ENCODE measurements around the gene VEGFB.

The VEGFB gene

DNA sequence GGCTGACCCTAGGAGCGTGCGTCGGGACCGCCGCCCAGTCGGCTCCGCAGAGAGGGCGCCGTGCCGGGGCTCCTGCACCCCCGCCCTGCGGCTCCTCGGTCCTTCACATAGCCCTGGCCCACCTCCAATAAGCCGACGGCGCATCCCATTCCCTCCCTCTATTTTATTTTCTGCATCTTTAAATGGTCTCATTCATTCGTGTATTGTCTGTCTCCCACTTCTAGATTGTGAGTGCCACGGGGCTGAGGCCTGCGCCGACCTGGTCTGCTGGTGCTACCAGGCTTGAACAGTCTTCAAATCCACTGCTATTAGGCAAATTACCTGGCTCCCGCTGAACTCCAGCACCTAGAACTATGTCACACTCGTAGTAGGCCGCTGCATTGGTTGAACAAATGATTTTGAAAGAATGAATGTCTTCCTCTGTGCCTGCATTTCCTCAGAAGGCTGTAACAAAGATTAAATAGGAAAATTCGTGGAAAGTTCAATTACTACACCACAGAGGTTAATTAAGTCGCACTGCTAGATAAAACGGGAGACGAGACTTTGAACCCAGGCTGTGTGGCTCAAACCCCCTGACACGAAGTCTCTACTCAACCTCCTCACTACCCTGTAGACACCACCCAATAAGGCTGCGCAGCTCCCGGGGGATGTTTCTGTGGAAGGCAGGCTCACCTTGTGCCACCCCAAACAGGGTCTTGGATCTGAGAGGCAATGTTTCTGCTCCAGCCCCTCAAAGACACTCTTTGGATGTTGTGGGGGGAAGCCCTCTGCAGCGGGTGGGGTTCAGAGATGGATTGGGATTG is 13.5 kb downstream of the VEGFB start:
- DNase-seq: no peak

DNA sequence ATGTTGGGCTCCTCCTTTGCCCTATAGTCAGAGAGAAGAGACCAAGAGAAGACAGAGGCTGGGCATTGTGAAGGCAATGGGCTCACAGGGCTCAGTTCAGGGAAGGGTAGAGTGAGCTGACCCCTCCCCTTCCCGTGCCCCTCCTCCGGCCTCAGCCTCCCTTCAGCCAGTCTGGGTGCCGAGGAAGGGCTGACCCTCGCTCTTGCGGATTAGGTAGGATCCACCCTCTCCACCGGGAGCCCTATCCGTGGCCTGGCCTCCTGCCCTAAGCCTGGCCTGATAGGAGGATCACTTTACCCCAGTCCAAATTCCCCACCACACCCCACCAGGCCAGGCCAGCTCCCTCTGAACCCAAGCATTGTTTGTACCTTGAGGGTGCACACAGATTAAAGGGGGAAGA is 14.2 kb downstream of the VEGFB start:
- DNase-seq: no peak

GRCh38 chr11:64249038-64249437 is 14.7 kb downstream of the VEGFB start:
- no peak for DNase-seq

GRCh38 chr11:64249563-64250414 is 15.4 kb downstream of the VEGFB start:
- no peak for DNase-seq

DNA sequence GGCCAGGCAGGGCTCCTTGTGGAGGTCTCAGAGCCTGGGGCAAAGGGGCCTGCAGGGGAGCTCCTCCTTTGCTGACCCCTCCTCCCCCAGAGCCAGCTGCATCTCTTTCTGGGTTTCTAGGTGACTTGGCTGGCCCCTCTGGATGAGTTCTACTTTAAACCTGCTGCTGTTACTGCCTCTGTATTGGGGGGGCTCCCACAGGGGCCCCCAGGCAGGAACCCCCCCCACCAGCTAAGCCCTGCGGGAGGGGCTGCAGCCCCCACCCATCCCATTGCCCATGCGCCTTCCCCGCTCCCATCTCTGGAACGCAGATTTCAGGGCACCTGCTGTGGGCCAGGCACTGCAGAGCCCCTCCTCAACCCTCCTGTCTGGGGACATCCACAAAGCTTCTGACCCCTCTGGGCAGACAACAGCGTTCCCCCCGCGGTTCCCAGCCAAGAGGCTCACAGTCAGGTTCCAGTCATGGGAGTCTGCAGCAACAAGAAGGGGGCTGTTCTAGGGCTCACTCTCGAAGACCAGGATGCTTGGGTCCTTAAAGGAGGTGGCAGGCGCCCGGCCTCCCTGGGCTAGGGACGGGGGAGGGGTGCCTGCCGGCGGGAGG is 16.1 kb downstream of the VEGFB start:
- DNase-seq: no peak

GRCh38 chr11:64251016-64251752 is 16.8 kb downstream of the VEGFB start, which contains the start of gene PLCB3:
Gene PLCB3 (plus strand): TSS chr11:64251530. CDS start chr11:64251650, 120 bp downstream.
- peak; percentile 65 for DNase-seq

- DNase-seq: no peak
Observed at GRCh38 chr11:64251753-64252002, 17.3 kb downstream of the VEGFB start.

DNA sequence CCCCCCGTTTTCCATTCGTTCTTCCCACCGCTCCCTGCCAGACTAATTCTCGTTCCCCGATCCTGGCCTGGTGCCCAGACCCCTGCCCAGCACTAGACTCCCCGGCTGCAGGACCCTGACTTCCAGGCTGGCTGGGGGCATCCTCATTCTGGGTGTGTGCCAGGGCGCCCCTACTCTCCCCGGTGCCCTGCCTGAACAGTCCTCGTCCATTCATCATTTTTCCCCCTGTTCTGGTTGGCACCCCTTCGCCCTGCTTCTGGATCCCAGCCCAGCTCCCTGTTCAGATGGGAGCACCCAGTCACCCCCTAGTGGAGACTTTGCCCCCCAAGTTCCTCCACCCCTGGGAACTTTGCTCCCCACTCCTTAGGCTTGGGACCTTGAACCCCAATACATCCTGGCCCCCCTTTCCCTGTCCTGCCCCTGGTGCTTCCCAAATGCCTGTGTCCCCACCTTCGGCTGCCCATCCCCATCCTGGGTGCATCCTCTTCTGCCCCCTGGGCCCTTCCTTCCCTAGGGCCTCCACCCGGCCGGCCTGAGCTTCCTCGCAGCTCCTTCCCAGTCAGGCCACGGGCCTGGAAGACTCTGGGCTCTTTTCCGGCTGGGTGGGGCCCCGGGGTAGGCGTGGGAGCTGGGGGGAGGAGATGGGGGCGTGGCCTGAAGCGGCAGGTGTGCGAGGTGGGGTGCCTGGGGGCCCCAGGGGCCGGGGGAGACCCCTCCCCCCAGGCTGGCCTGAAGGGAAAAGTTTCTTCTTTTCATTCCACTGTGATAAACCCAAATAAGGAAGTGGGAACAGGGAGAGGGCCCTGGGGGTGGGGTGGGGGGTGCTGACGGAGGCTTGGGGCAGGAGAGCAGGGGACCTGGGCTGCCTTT is 17.9 kb downstream of the VEGFB start:
- DNase-seq: no peak

DNA sequence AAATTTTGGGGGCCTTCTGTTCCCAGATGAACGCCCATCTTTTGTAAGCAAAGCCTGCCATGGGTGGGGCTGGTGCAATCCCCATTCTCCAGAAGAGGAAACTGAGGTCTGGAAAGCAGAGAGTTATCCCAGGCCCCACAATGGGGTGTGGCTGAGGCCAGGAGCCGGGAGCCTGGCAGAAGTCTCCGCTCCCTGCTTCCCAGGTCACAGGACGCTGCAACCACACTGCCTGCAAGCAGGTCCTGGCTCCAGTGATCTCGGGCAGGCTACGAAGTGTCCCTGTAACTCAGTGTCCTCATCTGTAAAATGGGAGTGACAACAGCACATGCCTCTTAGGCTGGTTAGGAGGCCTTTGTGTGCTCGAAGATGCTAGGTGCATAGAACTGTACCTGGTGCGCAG is 18.7 kb downstream of the VEGFB start:
- no peak for DNase-seq

- DNase-seq: no peak
Observed at GRCh38 chr11:64253481-64253880, 19.1 kb downstream of the VEGFB start.

DNA sequence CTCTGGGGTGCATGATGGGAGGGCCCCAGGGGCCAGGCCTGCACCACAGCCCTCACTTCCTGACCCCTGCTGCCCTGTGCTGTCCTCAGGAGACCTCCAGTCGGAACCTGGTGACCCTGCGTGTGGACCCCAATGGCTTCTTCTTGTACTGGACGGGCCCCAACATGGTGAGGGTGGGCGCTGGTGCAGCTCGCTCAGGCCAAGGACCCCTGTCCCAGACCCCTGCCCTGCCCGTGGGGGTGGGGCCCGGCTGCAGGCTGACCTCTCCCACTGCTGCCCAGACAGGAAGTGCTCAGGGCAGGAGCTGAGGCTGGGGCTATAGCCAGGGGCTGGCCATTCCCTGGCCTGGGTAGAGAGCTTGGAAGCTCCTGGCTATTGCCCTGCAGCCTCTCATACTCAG is 19.9 kb downstream of the VEGFB start:
- no peak for DNase-seq

DNA sequence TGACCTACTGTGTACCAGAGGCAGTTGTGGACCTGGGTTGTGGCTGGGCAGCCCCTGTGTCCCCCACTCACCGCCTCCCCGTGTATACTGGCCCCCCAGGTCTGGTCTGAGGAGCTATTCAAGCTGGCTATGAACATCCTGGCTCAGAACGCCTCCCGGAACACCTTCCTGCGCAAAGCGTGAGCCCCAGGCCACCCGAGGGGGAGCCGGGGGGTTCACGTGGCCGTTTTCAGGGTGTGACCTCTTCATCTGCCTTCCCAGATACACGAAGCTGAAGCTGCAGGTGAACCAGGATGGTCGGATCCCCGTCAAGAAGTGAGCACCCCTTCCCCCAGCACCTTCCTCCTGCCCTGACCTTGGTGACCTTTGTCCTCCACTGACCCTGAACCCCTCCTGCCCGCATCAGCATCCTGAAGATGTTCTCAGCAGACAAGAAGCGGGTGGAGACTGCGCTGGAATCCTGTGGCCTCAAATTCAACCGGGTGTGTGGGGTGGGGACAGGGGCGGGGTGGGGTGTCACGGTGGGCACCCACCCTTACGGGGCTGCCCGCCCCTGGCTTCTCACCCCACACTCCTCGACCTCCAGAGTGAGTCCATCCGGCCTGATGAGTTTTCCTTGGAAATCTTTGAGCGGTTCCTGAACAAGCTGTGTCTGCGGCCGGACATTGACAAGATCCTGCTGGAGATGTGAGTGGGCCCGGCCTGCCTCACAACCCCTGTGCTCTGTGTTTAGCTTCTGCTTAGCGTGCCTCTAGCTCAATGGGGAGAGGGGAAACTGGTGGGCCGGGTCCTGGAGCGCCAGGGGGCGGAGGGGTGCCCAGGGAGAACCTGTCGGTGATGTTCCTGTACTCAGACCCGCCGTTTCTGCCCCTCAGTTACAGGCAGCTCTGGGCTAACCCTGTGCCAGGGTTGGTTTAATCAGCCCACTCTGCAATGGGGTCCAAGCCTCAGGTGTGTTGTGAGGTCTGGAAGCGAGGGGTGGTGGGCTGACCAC is 21.0 kb downstream of the VEGFB start:
- no peak for DNase-seq

DNA sequence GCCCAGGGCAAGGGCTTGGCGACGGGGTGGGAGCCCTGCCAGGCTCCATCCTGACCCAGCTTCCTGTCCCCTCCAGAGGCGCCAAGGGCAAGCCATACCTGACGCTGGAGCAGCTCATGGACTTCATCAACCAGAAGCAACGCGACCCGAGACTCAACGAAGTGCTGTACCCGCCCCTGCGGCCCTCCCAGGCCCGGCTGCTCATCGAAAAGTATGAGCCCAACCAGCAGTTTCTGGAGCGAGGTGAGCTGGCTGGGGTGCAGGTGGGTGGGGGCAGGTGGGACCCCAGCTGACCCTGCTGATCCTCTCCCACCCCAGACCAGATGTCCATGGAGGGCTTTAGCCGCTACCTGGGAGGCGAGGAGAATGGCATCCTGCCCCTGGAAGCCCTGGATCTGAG is 21.9 kb downstream of the VEGFB start:
- DNase-seq: no peak

GRCh38 chr11:64258356-64258755 is 24.0 kb downstream of the VEGFB start:
- DNase-seq: no peak

GRCh38 chr11:64258946-64259532 is 24.7 kb downstream of the VEGFB start:
- DNase-seq: no peak

DNA sequence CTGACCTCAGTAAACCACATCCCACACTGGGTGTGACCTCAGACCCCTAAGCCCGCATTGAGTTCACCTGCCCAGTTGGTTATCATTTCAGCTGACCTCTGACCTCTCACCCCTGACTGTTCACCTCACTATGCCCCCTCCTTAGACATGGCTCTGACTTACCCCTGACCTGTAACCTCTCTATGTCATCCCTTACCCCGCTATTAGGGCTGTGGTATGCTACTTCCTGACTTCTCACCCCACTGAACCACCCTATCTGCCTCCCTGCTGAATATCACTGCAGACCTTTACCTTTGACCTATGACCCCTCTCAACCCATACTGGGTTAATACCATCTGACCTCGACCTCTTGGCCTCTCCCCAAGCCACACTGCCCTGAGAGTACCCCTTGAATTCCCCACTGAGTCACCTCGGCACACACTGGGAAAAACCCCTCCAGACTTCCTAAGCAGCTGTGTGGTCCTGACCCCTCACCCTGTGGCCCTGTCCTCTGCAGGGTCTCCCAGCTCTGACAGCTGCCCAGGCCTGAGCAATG is 25.2 kb downstream of the VEGFB start:
- no peak for DNase-seq

DNA sequence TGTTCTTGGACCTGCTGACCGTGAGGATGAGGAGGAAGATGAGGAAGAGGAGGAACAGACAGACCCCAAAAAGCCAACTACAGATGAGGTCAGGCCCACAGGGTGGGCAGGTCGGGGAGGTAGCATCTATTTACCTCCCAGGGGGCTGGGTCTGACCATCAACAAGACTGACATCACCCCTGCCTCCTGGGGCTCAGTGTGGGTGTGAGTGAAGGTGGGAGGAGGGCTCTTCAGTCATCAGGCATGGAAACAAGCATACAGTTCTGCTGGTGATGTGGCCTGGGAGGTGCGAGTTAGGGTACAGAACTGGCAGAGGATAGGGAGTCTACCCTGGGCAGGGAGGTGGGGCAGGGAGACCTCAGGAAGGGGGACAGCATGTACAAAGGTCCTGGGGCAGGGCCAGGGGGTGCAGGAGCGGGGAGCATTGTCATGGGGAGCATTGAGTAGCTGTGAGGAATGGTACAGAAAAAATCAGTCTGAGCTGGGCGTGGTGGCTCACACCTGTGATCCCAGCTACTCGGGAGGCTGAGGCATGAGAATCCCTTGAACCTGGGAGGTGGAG is 25.8 kb downstream of the VEGFB start:
- DNase-seq: no peak

DNA sequence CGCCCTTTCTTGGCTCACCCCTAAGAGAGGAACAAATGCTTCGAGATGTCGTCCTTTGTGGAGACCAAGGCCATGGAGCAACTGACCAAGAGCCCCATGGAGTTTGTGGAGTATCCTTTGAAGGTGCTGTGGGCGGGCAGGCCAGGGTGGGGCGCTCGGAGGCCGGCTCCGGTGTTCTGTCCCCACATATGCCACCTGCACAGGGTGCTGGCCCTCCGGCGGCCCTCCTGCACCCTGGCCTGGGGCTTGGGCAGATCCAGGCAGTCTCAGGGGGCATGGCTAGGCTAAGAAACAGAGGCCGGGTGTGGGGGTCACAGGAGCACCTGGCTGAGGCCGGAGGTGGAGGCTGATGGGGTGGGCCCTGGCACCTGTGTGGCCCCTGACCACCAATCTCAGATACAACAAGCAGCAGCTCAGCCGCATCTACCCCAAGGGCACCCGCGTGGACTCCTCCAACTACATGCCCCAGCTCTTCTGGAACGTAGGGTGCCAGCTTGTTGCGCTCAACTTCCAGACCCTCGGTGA is 27.2 kb downstream of the VEGFB start:
- no peak for DNase-seq

GRCh38 chr11:64262271-64263002 is 28.1 kb downstream of the VEGFB start:
- no peak for DNase-seq

Data from activated CD8-positive, alpha-beta memory T cell treated with anti-CD3 and anti-CD28 coated beads, Interleukin-2, amount 50 U/mL, for 4 hours (primary cell).